K562 (cell line): ENCODE data around the gene TUBGCP6. TPM values are rescaled to one million over a fixed set of nuclear protein-coding genes. Genes with fewer than 3 reads are reported as not detected.
"Not testable (repeated sequence)": the region's sequence is repeated elsewhere in the genome, so short reads cannot be mapped to it uniquely, and the experiment has no call there.

Experiments used
- ATAC-seq: fragments of 200-7000 bp; cut with Tn5 transposase; 3 replicates; pipeline ENCODE4 v1.9.1; 2020; ENCODE audit warnings: moderate library complexity
- BruUV-seq: library from RNA; stranded (reverse); fragments of 400-500 nt; replicated peaks from 2 replicates; lab custom pipeline; 2021; lab: Mats Ljungman, UMichigan
- CTCF ChIA-PET: fragments of 300-600 bp; formaldehyde crosslinking; extraction: SDS; loops from one replicate; lab custom pipeline; 2021; ENCODE audit warnings: low intra/inter-chr PET ratio; lab: Yijun Ruan, JAX
- POLR2A ChIA-PET: fragments of 300-600, 350-650 bp; sonication (Branson Sonifier 250); formaldehyde crosslinking; extraction: SDS; loops from one replicate; lab custom pipeline; 2021; ENCODE audit warnings: antibody characterized with exemption, inconsistent platforms; lab: Yijun Ruan, JAX
- DNase-seq, 4 experiments: peaks; one replicate each; pipeline versions ENCODE4 v3.0.0 to v3.0.0-alpha.2; 2011 to 2018; ENCODE audit warnings: low spot score in 3 of 4, mixed read lengths in 3 of 4; ENCODE audit errors: extremely low read depth in 1 of 4
- FAIRE-seq: peaks from 2 replicates; lab custom pipeline; 2011; peaks lifted over from hg19 to GRCh38; lab: Jason Lieb, UNC
- H2AFZ ChIP-seq: 2 replicates; pipeline ENCODE4 v1.6.0; 2011; ENCODE audit warnings: low read depth, low read length, control low read depth, inconsistent platforms
- H3K27ac ChIP-seq: fragments of 200-600 bp; 3 replicates; pipeline ENCODE4 v1.8.0; 2011; ENCODE audit warnings: low read depth, mild to moderate bottlenecking, control low read depth, inconsistent platforms, low read length, moderate library complexity, mixed read lengths; ENCODE audit errors: extremely low read depth
- H3K27me3 ChIP-seq, 2 experiments: fragments of 300-600 bp in 1 of 2; 2 replicates in 1 of 2; 3 replicates in 1 of 2; pipeline versions ENCODE4 v1.6.0 to v1.8.0; 2011; ENCODE audit warnings: inconsistent platforms in 2 of 2, low read length in 2 of 2, mild to moderate bottlenecking in 1 of 2, mixed read lengths in 1 of 2, moderate library complexity in 1 of 2; ENCODE audit not compliant: control insufficient read depth in 2 of 2, insufficient read depth in 2 of 2
- H3K36me3 ChIP-seq: fragments of 300-600 bp; 3 replicates; pipeline ENCODE4 v1.8.0; 2011; ENCODE audit warnings: mild to moderate bottlenecking, low read length, inconsistent platforms; ENCODE audit not compliant: control insufficient read depth, insufficient read depth
- H3K4me1 ChIP-seq, 2 experiments: fragments of 200-600 bp in 1 of 2; replicated peaks in 1 of 2; 2 replicates in 1 of 2; 3 replicates in 1 of 2; pipeline versions ENCODE4 v1.5.1 to v1.8.0; 2011; ENCODE audit warnings: inconsistent platforms in 2 of 2, low read length in 2 of 2, mild to moderate bottlenecking in 1 of 2, mixed read lengths in 1 of 2, moderate library complexity in 1 of 2; ENCODE audit not compliant: control insufficient read depth in 2 of 2, insufficient read depth in 2 of 2
- H3K4me2 ChIP-seq: 2 replicates; pipeline ENCODE4 v1.6.1; 2011; ENCODE audit warnings: low read length, control low read depth, inconsistent platforms, mixed read lengths; ENCODE audit not compliant: insufficient read depth
- H3K4me3 ChIP-seq: fragments of 200-600 bp; sonication (generic), shearing (Covaris generic); 2 replicates; pipeline ENCODE4 v1.5.1; 2016; ENCODE audit warnings: control low read depth, inconsistent platforms
- H3K79me2 ChIP-seq: fragments of 200-600 bp; 3 replicates; pipeline ENCODE4 v1.8.0; 2011; ENCODE audit warnings: low read length, inconsistent platforms; ENCODE audit not compliant: control insufficient read depth, insufficient read depth
- H3K9ac ChIP-seq, 2 experiments: 2 replicates each; pipeline versions ENCODE4 v1.6.0 to v1.6.1; 2011; ENCODE audit warnings: low read depth in 2 of 2, low read length in 2 of 2, control low read depth in 1 of 2, inconsistent platforms in 1 of 2, mild to moderate bottlenecking in 1 of 2, mixed read lengths in 1 of 2; ENCODE audit not compliant: insufficient read depth in 1 of 2
- H3K9me1 ChIP-seq: one replicate; pipeline ENCODE4 v1.6.0; 2011; ENCODE audit warnings: inconsistent platforms, mild to moderate bottlenecking, low read length, moderate library complexity; ENCODE audit not compliant: control insufficient read depth, insufficient read depth
- H3K9me3 ChIP-seq: replicated peaks from 2 replicates; pipeline ENCODE4 v1.5.1; 2011; ENCODE audit warnings: low read depth, low read length, inconsistent platforms; ENCODE audit not compliant: control insufficient read depth, insufficient read depth
- H4K20me1 ChIP-seq: replicated peaks from 2 replicates; pipeline ENCODE4 v1.6.1; 2011; ENCODE audit warnings: low read length, inconsistent platforms, mixed read lengths; ENCODE audit not compliant: control insufficient read depth, insufficient read depth
- ZBTB33 ChIP-seq: sonication (generic); formaldehyde crosslinking; IDR thresholded peaks from 2 replicates; pipeline ENCODE4 v1.8.1; 2023; ENCODE audit warnings: mild to moderate bottlenecking, missing genetic modification reagents
- WGBS: fragments of 100-300 bp; shearing (Covaris generic); methylation state at CpG from one replicate; pipeline ENCODE4 v1.1.6; 2016; ENCODE audit warnings: low coverage, mixed read lengths; ENCODE audit not compliant: insufficient coverage; ENCODE audit errors: missing lambda C conversion rate; 5-methylcytosine and 5-hydroxymethylcytosine counted together
- in situ Hi-C: fragments of 300-500 bp; cut with MboI; formaldehyde crosslinking; loops from 4 replicates; pipeline ENCODE4 v1.15.0; 2018; ENCODE audit warnings: inconsistent platforms, mixed read lengths
- intact Hi-C: fragments of 100-400 bp; cut with micrococcal nuclease; formaldehyde crosslinking; loops from 2 replicates; pipeline ENCODE4 v1.14.2; 2022
- polyA plus RNA-seq, 8 experiments: library from polyadenylated mRNA; depleted of rRNA in 4 of 8; stranded (reverse) in 5 of 8; unstranded in 3 of 8; fragments of >200 nt; fragmentation: Nextera tagmentation in 2 of 8; fragmentation: Illumina TruSeq in 1 of 8; extraction: Ambion mirVana in 2 of 8; extraction: Trizol in 1 of 8; gene quantifications; 2 replicates each; pipeline versions ENCODE4 v1.2.1 to v1.2.3, GENCODE V29; 2011 to 2014; ENCODE audit warnings: inconsistent platforms in 1 of 8, missing spikeins in 1 of 8
- total RNA-seq, 7 experiments: library from RNA; depleted of rRNA in 6 of 7; stranded (reverse); fragments of >200 nt in 6 of 7; fragmentation: Illumina TruSeq in 2 of 7; extraction: Trizol in 2 of 7; gene quantifications; 2 replicates each; pipeline versions ENCODE4 v1.2.1 to v1.2.3, GENCODE V29; 2011 to 2021; ENCODE audit warnings: low replicate concordance in 1 of 7

The TUBGCP6 gene
- total and polyA plus RNA-seq, 9 of the 15 experiments (the other 6 are each of a cell fraction or from before 2014, with no cell fraction given): 0.76 to 33.0 (median 10.1) TPM

DNA sequence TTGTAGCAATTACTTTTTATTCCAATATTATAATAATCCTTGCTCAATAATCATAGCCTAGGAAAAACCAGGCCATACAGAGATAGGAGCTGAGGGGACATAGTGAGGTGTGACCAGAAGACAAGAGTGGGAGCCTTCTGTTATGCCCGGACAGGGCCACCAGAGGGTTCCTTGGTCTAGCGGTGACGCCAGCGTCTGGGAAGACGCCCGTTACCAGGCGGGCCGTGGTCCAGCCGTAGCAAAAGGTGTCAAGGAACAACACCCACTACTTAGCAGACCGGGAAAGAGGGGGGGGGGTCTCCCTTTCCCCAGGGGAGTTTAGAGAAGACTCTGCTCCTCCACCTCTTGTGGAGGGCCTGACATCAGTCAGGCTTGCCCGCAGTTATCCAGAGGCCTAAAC lies 28.5 kb upstream of the TUBGCP6 start:
- H3K9me1 ChIP-seq, H3K9ac ChIP-seq, H3K9me3 ChIP-seq, BruUV-seq, H3K27me3 ChIP-seq, ATAC-seq, H4K20me1 ChIP-seq, DNase-seq, CTCF ChIA-PET, H3K79me2 ChIP-seq: not testable (repeated sequence)
- whole genome bisulfite sequencing: 38% methylated on average over 2 of the region's 11 CpGs
- POLR2A ChIA-PET: interaction anchor here (0.6 to 1.1 kb wide), 2 partner anchors 155 to 224 kb away, joined by 3 to 4 read pairs; no protein-coding TSS in a partner anchor
- in situ Hi-C loops: loop anchor here (5.0 kb wide), 1 partner anchor 54 kb away; the partner anchor contains the start of gene DENND6B
- peak; percentile 71; the same call in 1 of the 2 replicates for TF ChIP-seq ZBTB33 (CRISPR knock-in tag)
- TF ChIP-seq, all 486 proteins: peak for 1; not testable (repeated sequence) for 485
- not testable (repeated sequence) for H3K27ac ChIP-seq, H3K4me3 ChIP-seq, H2AFZ ChIP-seq, FAIRE-seq, H3K4me2 ChIP-seq
- intact Hi-C loops: loop anchor here (5.0 kb wide), 1 partner anchor 54 kb away; the partner anchor contains the start of gene DENND6B
- Histone ChIP-seq H3K4me1 (peaks cover 7 to 68% of the 10 kb centered on the region in 2 experiments; a peak in 4 of 5 replicates), H3K36me3 (peaks cover 22% of the 10 kb centered on the region; the same call in 1 of the 3 replicates)
